Activated CD4-positive, alpha-beta T cell treated with anti-CD3 and anti-CD28 coated beads, Interleukin-10, Interleukin-2, amounts not matched to agents 100 ng/mL and 50 ng/mL, durations not matched to agents 16 hours and 8 hours (primary cell): ENCODE data around the gene PIK3R6.

ENCODE experiments used
- DNase-seq: peaks from one replicate; pipeline ENCODE4 v3.0.0-alpha.2; 2020

PIK3R6 gene

DNA sequence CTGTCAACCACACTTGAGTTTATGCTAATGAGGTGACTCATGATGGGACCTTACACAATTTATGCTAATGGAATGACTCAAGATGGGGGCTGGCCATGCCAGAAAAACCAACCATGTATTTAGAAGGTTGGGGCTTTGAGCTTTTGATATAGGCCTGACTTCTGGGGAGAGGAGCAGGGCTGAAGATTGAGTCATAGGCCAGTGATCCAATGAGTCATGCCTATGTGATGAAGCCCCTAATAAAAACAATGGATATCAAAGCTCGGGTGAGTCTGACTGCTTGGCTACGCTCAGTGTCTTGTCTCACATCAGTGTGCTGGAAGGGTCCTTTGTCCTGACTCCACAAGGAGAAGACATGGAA lies 75.6 kb downstream of the PIK3R6 start:
- peak; percentile 18 for DNase-seq

DNA sequence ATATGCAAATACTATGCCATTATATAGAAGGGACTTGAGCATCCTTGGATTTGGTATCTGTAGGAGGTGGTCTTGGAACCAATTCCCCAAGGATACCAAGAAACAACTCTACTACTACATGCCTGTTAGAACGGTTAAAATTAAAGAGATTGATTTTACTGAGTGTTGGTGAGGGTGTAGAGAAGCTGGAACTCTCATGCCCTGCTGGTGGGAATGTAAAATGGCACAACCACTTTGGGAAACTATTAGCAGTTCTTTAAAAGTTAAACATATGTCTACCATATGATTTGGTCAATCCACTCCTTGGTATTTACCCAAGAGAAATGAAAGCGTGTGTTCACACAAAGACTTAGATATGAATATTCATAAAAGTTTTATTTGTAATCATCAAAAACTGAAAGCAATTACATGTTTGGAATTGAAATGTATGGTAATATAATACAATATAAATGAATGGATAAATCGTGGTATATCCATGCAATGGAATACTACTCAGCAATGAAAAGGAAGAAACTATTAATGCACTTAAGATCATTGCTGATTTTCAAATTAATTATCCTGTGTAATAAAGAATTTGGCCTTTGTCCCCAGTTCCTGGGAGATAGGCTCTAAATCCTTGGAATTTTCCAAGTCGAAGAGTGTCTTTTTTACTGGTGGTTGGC lies 76.1 kb downstream of the PIK3R6 start:
- DNase-seq = no peak

DNA sequence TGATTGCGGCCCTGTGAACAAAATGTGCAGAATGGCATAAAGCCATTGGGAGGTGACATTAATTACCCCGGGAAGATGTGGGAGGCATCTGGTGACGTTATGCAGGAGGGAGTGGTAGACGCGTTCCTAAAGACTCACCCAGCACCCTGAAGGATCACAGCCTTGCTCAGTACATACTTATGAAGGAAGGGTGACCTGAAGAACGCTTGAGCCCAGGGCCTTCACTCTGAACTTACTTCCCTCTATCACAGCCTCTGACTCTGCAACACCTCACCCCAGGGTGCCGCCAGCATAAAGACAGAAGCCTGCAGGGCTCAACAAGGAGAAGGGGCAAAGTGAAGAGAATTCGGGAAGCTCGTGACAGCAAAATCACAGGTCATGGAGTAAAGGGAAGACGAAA lies 77.7 kb downstream of the PIK3R6 start:
- no peak for DNase-seq

DNA sequence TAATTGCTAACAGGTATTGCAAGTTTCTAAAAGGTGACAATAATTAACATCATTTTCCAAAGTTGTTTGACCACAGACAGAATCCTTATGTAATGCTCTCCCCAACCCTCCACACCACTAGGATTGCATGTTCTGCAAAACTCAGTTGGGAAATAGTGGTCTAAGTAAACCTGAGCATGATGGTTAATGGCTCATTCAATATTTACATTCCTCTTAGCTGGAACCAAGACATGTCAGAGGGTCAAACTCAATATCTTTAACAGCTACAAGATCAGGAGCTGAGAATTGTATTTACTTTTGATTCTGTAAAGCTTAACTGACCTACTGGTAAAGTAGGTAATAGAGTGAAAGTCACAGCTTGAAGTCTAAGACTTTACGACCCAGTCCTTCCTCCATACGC lies 78.5 kb downstream of the PIK3R6 start:
- no peak for DNase-seq

DNA sequence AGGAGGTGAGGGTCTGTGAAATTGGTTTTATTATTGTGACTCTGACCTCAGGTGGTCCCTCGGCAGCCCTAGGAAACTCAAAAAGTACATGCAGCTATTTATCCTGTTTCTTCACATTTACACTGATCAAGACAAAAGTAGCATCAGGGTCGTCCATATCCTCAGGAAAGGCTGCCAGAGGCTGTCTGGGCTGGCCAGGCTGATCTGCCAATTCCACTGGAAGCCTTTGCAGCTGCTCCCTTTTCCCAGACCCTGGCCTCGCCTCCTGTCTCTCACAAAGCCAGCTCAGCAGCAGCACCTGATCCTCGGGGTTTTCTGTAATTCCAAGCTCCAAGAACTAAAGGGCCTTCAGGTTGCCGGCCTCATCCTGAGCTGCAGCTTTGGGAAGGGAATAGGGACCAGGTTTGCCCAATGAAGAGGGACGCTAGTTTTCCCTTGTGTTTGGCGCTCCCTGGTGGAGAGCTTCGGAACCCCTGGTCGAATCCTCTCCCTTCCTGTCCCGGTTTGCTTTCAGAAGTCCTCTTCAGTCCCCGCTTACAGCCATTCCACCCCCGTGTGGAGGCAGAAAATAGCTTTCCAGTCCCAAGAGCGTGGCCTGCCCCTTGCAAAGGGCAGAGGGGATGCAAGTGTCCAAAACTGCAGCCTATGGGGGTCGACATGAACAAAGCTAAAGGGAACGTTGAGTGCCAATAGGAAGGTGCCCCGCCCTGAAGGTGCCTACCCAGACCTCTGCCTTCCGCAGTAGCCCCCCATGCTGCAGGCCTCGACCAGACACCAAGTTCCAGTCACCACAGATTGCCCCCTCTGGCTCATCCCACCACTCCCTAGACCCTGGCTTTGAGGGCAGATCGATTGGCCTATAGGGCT lies 81.7 kb downstream of the PIK3R6 start:
- DNase-seq = peak; percentile 57

DNA sequence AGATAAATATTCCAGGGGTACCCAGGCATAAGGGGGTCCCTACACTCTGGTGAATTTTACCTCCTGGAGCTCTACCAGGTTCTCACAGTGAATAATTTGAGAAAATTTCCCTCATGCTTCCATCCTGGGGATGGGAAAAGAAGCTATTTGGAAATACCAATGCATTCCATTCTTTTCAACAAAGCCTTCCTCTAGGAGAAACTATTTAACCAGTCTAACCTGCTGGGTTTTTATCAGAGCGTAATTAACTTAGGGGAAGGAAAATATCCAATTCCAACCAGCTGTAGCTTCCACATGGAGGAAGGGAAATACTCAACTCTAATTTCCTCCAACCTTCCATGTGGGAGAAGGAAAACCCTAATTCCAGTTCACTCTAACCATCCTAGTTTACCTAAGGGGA lies 85.3 kb downstream of the PIK3R6 start:
- DNase-seq = no peak

DNA sequence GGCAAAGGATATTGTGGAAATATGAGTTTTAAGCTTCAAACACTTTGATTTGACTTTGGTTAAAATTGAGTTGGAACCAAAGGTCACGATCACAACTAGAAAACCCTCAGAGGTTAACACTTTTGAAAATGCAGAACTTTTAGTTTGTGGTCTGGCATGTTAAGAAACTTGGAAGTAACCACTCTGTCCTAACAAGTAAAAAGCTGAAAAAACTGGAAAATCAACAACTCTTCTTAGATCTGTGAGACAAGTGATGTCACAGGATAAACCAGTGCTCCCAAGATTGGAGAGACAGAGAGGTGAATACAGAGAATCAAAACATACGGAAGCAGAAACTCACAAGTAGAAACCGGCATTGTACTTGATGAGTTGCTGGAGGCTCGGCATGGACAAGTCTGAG lies 85.7 kb downstream of the PIK3R6 start:
- DNase-seq = no peak

DNA sequence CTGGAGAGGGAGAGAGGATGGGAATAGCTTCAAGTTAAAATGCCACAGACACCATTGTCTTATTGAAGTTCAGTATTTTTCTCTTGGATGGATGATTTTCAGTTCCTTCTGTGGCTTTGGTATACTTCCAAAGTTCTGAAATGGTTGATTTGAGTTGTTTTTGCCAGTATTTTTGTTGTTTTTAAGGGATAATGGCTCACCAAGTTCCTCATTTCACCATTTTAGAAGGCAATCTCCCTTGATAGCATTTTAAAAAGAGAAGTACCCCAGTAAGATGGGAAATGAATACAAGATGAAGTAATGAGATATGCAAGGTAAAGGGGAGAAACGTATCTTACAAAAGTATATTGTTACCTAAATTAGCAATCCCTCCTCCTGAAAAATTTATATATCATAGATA lies 90.6 kb downstream of the PIK3R6 start:
- no peak for DNase-seq

DNA sequence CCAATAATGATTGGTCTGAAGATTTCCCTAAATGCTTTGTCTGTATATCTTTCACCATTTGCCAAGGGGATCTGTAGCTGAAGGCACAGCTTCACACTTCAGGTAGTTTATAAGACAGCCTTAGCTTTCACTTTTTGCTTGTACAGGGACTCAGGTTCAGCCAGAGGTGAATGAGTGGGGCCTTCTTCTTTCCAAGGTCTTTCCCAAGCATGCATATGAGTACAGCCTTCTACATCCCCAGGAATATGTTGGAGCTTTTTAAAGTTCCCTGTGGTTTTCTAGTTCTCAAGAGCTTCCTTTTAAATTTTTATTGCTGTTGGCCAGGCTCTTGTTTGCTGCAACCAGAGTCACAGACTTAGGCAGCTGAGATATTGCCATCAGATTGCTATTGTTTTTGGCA lies 91.2 kb downstream of the PIK3R6 start:
- DNase-seq = no peak

DNA sequence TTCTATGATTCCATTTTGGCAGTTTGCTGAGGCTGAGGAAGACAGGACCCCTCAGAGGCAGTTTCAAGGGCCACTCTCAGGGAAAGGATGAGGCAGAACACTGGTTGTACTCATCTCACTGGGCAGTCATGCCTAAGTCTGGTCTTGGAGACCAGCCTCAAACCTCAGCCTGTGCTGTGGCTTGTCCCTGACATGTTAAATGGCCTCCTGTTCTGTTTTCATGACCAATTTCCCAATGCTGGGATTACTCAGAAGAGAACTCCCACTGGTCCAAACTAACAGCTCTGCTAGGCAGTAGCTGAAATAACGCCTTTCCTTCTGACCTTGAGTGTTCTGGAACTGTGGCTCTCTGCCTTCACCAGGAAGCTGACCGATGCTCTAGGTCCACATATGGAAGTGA lies 100.7 kb downstream of the PIK3R6 start:
- DNase-seq = no peak

DNA sequence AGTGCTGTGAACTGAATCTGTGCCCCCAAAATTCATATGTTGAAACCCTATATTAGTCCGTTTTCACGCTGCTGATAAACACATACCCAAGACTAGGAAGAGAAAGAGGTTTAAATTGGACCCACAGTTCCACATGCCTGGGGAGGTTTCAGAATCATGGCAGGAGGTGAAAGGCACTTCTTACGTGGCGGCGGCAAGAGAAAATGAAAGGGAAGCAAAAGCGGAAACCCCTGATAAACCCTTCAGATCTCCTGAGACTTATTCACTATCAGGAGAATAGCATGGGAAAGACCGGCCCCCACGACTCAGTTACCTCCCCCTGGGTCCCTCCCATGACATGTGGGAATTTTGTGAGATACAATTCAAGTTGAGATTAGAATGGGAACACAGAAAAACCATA lies 105.5 kb downstream of the PIK3R6 start:
- no peak for DNase-seq

DNA sequence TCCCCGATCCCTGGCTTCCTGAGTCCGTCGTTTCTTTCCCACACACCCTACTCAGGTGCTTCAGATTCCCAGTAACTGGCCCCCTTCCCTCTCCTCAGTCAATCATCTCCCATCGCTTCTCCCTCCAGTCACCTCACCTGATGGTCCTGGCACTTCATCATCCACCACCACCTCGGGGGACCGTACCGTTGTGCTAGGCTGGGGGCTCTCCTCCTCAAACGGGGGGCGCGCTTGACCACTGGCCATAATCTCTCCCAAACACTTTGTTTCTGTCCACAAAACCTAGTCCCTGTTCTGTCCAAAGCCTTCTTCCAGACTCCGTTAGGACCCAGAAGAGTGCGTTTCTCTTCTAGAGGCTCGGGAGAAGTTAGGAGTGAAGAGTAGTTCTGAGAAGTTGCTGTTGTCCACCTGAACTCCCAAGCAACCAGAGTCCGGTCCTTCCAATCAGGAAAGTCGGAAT lies 109.3 kb downstream of the PIK3R6 start, which contains the start of gene SPDYE4:
Gene SPDYE4, minus strand, starts transcription at position 410 of the 460 bp plus-strand sequence. Its CDS starts 164 bp downstream, at position 246.
- DNase-seq = no peak

DNA sequence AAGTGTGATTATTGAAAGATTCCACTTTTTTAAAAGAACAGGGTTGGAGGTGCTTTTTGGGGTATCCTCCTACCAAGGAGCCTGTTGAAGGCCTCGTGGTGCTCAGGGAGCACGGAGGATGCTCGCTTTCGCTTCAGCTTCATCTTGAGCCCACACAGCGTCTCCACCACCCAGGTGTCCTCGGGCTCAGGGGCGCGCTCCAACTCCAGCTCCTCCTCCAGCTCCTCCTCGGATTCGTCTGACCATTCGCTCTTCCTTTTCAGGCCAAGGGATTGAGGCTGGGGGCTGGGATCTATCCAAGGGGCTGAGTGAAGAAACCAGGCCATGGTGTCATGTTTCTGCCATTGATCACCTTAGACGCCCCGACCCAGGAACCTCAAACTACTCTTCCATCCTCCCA lies 110.3 kb downstream of the PIK3R6 start:
- DNase-seq = no peak

DNA sequence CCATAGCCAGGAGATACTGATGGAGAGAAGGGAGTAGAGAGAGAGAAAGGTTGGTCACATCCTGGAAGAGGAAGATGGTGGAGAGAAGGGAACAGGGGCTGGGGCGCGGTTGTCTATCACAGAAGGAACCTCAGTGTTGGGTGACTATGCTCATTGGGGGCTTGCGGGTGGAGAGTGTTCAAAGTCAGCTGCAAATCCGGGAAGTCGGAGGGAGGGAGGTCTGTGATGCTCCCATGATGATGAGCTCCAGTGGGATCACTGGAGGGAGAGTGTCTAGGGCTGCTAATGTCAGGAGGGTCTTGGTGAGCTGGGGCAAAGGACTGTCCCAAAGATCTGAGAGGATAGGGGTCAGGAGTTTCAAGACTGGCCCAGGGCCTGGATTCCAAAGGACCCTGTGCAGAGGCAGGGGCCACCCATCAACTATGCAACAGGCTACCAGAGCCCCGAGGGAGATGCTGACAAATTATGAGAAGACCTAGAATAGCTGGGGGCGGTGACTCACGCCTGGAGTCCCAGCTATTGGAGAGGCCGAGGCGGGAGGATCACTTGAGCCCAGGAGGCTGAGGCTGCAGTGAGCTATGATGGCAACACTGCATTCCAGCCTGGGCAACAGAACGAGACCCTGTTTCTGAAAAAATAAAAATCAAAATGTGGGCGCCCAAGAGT lies 111.8 kb downstream of the PIK3R6 start:
- DNase-seq = no peak

DNA sequence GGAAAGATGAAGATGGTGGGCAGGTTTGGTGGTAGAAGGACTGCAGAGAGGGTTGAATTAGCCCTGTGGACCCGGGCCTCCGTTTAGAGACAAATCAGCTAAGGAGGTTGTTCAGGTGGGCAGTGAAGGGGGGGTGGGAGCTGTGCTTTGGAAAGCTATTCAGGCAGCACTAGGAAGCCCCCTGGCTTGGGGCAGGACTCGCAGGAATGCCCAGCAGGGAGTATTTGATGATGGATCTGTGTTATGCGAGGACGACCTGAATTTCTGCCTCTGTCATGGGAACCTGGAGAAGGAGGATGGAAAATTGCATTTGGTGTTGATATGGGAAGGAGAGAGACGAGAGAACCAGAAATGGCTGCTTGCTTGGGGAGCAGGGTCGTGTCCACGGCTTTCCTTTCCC lies 112.6 kb downstream of the PIK3R6 start:
- DNase-seq = no peak

DNA sequence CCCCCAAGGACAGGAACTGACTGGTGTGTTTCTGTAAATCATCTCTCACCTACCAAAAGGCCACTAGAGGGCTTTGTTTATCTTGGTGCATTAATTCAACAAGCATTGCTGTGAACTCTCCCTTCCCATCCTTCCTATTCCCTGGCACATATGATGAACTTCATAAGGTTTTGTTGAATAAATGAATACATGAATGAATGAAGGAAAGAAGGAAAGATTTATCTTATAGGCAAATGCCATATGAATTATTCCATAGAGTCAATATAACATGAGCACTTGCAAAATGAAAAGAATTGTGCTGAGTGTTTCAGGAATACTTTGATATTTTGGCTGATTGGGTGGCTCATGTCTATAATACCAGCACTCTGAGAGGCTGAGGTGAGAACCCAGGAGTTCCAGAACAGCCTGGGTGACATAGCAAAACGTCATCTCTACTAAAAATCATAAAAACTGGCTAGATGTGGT lies 113.5 kb downstream of the PIK3R6 start:
- DNase-seq = peak; percentile 30

DNA sequence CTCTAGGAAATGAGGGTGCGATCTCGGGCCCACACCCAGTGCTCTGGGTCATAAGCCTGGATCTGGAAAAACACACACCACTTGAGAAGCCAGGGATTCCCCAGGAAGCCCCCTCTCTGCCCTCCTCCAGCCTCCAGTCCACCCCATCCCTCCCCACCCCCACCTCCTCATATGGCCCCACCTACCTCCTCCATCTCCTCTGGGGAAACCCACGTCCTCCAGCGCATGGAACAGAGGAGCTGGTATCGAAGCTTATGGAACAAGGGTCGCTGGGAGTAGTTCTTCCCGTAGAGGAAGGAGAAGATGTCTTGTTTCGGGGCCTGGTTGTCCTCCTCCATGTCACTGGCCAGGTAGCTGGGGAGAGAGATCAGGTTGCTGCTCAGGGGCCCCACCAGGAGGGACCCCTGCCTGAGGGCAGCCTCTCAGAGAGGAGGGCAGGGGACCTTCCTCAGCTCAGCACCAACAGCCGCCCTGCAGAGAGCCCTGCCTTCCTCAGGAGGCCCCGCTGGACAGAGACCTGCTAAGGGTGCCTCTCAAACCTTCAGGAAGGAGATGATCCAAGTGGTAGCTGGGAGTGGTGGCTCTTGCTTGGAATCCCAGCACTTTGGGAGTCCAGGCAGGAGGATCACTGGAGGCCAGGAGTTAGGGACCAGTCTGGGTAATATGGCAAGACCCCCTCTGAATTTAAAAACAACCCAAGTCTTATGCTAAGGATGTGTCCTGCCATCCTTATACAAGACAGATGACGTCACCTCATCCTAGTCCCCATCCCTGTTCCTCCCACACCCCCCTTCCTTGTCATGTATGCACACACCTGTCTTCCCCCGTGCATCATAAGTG lies 114.1 kb downstream of the PIK3R6 start:
- no peak for DNase-seq
